ENCODE measurements around the gene PDXDC1. TPM values are rescaled to one million over a fixed set of nuclear protein-coding genes. Genes with fewer than 3 reads are reported as not detected.
"Not testable (repeated sequence)": the region's sequence is repeated elsewhere in the genome, so short reads cannot be mapped to it uniquely, and the experiment has no call there.

The PDXDC1 gene
- total RNA-seq, 1 experiment from 2014 or later: 94.3 TPM

DNA sequence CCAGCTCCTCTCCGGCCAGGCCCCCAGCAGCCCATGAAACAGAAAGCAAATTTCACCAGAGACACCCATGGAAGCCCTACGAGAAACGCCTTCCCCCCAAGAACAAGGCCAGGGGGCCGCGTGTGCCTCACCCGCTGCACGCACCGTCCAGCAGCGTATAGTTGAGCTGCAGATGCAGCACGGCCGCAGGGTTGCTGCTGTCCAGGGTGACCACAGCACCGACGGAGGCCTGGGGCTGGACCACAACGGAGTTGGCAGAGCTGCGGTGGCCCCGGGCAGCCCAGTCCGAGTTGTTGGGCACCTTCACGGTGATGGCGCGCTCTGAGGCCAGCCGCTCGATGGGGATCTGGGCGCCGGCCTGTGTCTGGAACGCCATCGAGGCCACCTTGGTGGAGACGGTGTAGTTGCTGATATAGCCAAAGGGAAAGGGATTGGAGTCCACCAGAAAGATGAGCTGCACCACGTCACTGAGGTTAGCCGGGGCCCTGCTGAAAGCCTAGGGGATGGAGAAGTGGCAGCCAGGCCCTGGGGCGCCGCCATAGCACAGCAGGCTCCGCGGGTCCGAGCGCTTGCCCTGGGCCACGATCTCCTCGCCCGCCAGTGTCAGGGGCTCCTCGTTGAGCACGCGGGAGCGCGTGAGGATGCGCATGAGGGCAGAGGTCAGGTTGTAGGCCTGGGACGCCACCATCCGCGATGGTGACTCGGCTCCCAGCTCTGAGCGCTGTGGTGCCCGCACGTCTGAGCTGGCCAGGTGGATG, 156.3 kb downstream of the PDXDC1 start:
- H3K27ac ChIP-seq (ENCODE audit: low read depth, low read length); H4K20me1 ChIP-seq (ENCODE audit: insufficient read depth); DNase-seq (ENCODE audit: low read depth, low spot score); H3K4me1 ChIP-seq (ENCODE audit: control insufficient read depth in 1 of 2, insufficient read depth in 2 of 2, low read length in 2 of 2); H3K79me2 ChIP-seq (ENCODE audit: insufficient read depth, low read length); H3K9me3 ChIP-seq (ENCODE audit: control insufficient read depth in 1 of 2, insufficient read depth in 1 of 2, low read depth in 1 of 2, low read length in 2 of 2); RAD21 ChIA-PET (ENCODE audit: low non-redundant PET in 1 of 2, low total read pairs in 2 of 2, uncharacterized antibody in 2 of 2, unreplicated experiment in 2 of 2); H3K4me2 ChIP-seq (ENCODE audit: low read length); H2AFZ ChIP-seq (ENCODE audit: low read depth, low read length, poor library complexity, severe bottlenecking); POLR2A ChIA-PET; intact Hi-C loops (cut with micrococcal nuclease); CTCF ChIA-PET; H3K27me3 ChIP-seq (ENCODE audit: insufficient read depth, low read length); H3K9ac ChIP-seq (ENCODE audit: low read length); H3K9me2 ChIP-seq (ENCODE audit: insufficient read depth); H3K4me3 ChIP-seq (replicated peaks in 1 of 2; ENCODE audit: low read depth in 1 of 2, low read length in 2 of 2); BruUV-seq (replicated peaks); ATAC-seq; H3K36me3 ChIP-seq (ENCODE audit: control insufficient read depth in 1 of 2, insufficient read depth in 2 of 2, low read length in 2 of 2): not testable (repeated sequence)

DNA sequence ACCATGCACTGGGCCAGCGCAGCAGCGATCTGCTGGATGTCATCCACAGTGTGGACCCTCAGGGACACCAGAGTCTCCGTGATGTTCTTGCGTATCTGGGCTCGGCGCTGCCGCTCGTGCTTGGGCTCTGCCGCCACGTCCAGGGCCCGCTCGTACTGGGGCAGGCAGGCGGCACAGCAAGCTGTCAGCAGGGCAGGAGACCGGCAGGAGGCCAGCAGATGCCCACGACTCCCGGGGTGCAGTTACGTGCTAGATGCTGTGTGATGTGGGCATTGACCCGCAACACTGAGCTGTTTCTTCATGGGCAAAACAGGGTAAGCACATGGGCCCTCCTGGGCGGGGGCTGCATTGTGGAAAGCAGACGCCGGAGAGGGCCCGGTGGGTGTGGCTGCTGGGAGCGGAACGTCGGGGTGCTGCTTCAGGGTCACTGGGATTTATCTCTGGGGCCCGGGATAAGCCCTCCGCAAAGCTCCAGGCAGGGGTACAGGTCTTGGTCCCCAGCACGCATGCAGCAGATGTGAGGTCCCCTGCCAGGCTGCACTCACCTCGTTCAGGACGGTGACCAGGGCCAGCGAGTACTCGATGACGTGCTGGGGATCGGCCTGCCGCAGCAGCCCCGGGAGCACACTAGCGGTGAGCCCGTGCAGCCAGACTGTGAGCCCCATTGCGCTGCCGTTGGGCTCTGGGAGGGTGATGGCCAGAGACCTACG, 158.0 kb downstream of the PDXDC1 start:
- POLR2A ChIA-PET: not testable (repeated sequence)

DNA sequence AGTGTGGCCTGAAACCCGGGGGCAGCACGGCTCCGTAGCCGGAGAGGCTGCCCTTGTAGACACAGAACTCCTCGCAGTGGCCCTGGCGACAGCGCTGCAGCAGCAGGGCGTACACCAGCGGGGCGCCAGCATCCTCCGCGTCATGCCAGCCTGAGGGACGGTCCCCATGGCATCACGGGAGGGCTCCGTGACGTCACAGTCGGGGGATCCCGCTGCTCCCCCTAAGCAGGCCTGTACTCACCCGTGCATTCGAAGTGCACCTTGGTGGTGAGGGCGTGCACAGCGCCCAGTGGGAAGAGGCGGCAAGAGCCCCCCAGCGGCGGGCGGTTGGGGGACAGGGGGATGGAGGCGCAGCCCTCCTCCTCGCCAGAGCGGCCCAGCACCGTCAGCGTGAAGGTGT, 158.7 kb downstream of the PDXDC1 start:
- intact Hi-C loops (cut with micrococcal nuclease); H3K4me3 ChIP-seq (replicated peaks in 1 of 2; ENCODE audit: low read depth in 1 of 2, low read length in 2 of 2); H3K9me3 ChIP-seq (ENCODE audit: control insufficient read depth in 1 of 2, insufficient read depth in 1 of 2, low read depth in 1 of 2, low read length in 2 of 2); H3K4me1 ChIP-seq (ENCODE audit: control insufficient read depth in 1 of 2, insufficient read depth in 2 of 2, low read length in 2 of 2); RAD21 ChIA-PET (ENCODE audit: low non-redundant PET in 1 of 2, low total read pairs in 2 of 2, uncharacterized antibody in 2 of 2, unreplicated experiment in 2 of 2); H3K4me2 ChIP-seq (ENCODE audit: low read length); CTCF ChIA-PET; BruUV-seq (replicated peaks); H4K20me1 ChIP-seq (ENCODE audit: insufficient read depth); DNase-seq (ENCODE audit: low read depth, low spot score); H3K9ac ChIP-seq (ENCODE audit: low read length); H3K36me3 ChIP-seq (ENCODE audit: control insufficient read depth in 1 of 2, insufficient read depth in 2 of 2, low read length in 2 of 2); H3K9me2 ChIP-seq (ENCODE audit: insufficient read depth); H3K79me2 ChIP-seq (ENCODE audit: insufficient read depth, low read length); H2AFZ ChIP-seq (ENCODE audit: low read depth, low read length, poor library complexity, severe bottlenecking); ATAC-seq; H3K27me3 ChIP-seq (ENCODE audit: insufficient read depth, low read length); H3K27ac ChIP-seq (ENCODE audit: low read depth, low read length); POLR2A ChIA-PET: not testable (repeated sequence)

More for the DNA sequence above, 158.0 kb downstream of the PDXDC1 start:
- H3K9ac ChIP-seq (ENCODE audit: low read length); H3K4me3 ChIP-seq (replicated peaks in 1 of 2; ENCODE audit: low read depth in 1 of 2, low read length in 2 of 2); H3K36me3 ChIP-seq (ENCODE audit: control insufficient read depth in 1 of 2, insufficient read depth in 2 of 2, low read length in 2 of 2); CTCF ChIA-PET; H4K20me1 ChIP-seq (ENCODE audit: insufficient read depth); BruUV-seq (replicated peaks); H3K9me3 ChIP-seq (ENCODE audit: control insufficient read depth in 1 of 2, insufficient read depth in 1 of 2, low read depth in 1 of 2, low read length in 2 of 2); H3K27me3 ChIP-seq (ENCODE audit: insufficient read depth, low read length); H3K79me2 ChIP-seq (ENCODE audit: insufficient read depth, low read length); ATAC-seq; H2AFZ ChIP-seq (ENCODE audit: low read depth, low read length, poor library complexity, severe bottlenecking); intact Hi-C loops (cut with micrococcal nuclease); H3K4me1 ChIP-seq (ENCODE audit: control insufficient read depth in 1 of 2, insufficient read depth in 2 of 2, low read length in 2 of 2); DNase-seq (ENCODE audit: low read depth, low spot score); H3K9me2 ChIP-seq (ENCODE audit: insufficient read depth); RAD21 ChIA-PET (ENCODE audit: low non-redundant PET in 1 of 2, low total read pairs in 2 of 2, uncharacterized antibody in 2 of 2, unreplicated experiment in 2 of 2); H3K27ac ChIP-seq (ENCODE audit: low read depth, low read length); H3K4me2 ChIP-seq (ENCODE audit: low read length): not testable (repeated sequence)

DNA sequence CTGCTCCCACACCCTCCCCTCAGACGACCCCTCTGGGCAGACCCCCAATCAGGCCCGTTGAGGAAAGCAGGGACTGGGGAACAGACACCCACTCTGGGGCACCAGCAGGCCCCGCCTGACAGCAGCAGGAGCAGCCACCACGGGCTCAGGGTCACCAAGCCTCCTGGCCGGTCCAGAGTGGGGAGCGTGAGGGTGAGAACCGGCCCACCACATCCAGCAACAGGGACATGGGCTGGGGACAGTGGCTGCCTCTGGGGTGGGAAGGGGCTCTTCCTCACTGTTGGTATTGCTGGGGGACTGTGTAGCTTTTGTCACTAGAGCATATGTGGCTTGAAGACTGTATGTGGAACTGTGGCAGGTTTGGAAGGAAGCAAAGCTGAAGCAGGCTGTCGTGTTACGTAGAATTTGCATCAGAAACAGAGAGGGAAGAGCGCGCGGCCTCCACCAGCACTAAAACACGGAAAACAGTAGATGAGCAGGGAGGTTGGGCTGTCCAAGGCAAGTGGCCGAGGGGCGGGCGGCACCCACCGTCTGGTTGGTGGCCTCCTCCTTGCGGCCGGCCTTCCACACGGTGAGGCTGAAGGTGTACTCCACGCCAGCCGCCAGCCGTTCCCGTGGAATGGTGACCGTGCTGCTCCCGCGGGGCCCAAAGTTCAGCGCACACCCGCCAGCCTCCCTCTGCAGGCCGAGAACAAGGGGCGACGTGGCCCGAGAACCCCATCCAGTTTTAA, 160.1 kb downstream of the PDXDC1 start:
- ATAC-seq; H3K36me3 ChIP-seq (ENCODE audit: control insufficient read depth in 1 of 2, insufficient read depth in 2 of 2, low read length in 2 of 2); H3K4me2 ChIP-seq (ENCODE audit: low read length): not testable (repeated sequence)

More for the DNA sequence above, 160.1 kb downstream of the PDXDC1 start:
- H3K9me2 ChIP-seq (ENCODE audit: insufficient read depth); H3K9me3 ChIP-seq (ENCODE audit: control insufficient read depth in 1 of 2, insufficient read depth in 1 of 2, low read depth in 1 of 2, low read length in 2 of 2); H4K20me1 ChIP-seq (ENCODE audit: insufficient read depth); BruUV-seq (replicated peaks); H2AFZ ChIP-seq (ENCODE audit: low read depth, low read length, poor library complexity, severe bottlenecking); CTCF ChIA-PET; POLR2A ChIA-PET; H3K9ac ChIP-seq (ENCODE audit: low read length); RAD21 ChIA-PET (ENCODE audit: low non-redundant PET in 1 of 2, low total read pairs in 2 of 2, uncharacterized antibody in 2 of 2, unreplicated experiment in 2 of 2); H3K4me1 ChIP-seq (ENCODE audit: control insufficient read depth in 1 of 2, insufficient read depth in 2 of 2, low read length in 2 of 2); DNase-seq (ENCODE audit: low read depth, low spot score); H3K27ac ChIP-seq (ENCODE audit: low read depth, low read length); H3K27me3 ChIP-seq (ENCODE audit: insufficient read depth, low read length); H3K4me3 ChIP-seq (replicated peaks in 1 of 2; ENCODE audit: low read depth in 1 of 2, low read length in 2 of 2); intact Hi-C loops (cut with micrococcal nuclease); H3K79me2 ChIP-seq (ENCODE audit: insufficient read depth, low read length): not testable (repeated sequence)
